HEK293T (cell line): ENCODE measurements around the gene DNASE2B.

Experiments
- CTCF ChIA-PET: fragments of 350-600 bp; formaldehyde crosslinking; extraction: SDS; loops from one replicate; lab custom pipeline; 2021; ENCODE audit warnings: antibody characterized with exemption, inconsistent platforms; lab: Yijun Ruan, JAX
- POLR2A ChIA-PET: fragments of 350-600 bp; formaldehyde crosslinking; extraction: SDS; loops from one replicate; lab custom pipeline; 2020; ENCODE audit warnings: antibody characterized with exemption, inconsistent platforms; lab: Yijun Ruan, JAX
- DNase-seq: peaks from one replicate; pipeline ENCODE4 v3.0.0; 2012; ENCODE audit warnings: mixed read lengths; ENCODE audit errors: extremely low spot score
- ARNT ChIP-seq: fragments of 450-650 bp; IDR thresholded peaks from 2 replicates; pipeline ENCODE4 v1.6.1; 2017; ENCODE audit warnings: mild to moderate bottlenecking
- BHLHE40 ChIP-seq: fragments of 450-650 bp; IDR thresholded peaks from 2 replicates; pipeline ENCODE4 v1.6.1; 2016; ENCODE audit warnings: mild to moderate bottlenecking, moderate library complexity, borderline replicate concordance
- CTBP1 ChIP-seq: fragments of 450-650 bp; IDR thresholded peaks from 2 replicates; pipeline ENCODE4 v1.6.1; 2016; ENCODE audit warnings: borderline replicate concordance
- ELF4 ChIP-seq: fragments of 450-650 bp; IDR thresholded peaks from 2 replicates; pipeline ENCODE4 v1.6.1; 2017; ENCODE audit warnings: antibody characterized with exemption
- FOXA1 ChIP-seq: fragments of 450-650 bp; IDR thresholded peaks from 2 replicates; pipeline ENCODE4 v1.6.1; 2016; ENCODE audit warnings: mild to moderate bottlenecking
- FOXK2 ChIP-seq: fragments of 450-650 bp; IDR thresholded peaks from 2 replicates; pipeline ENCODE4 v1.6.1; 2016; ENCODE audit warnings: mild to moderate bottlenecking
- FOXM1 ChIP-seq: fragments of 450-650 bp; IDR thresholded peaks from 2 replicates; pipeline ENCODE4 v1.6.1; 2017; ENCODE audit warnings: mild to moderate bottlenecking, borderline replicate concordance
- HDGF ChIP-seq: fragments of 450-650 bp; IDR thresholded peaks from 2 replicates; pipeline ENCODE4 v1.6.1; 2017; ENCODE audit warnings: antibody characterized with exemption, borderline replicate concordance
- L3MBTL2 ChIP-seq: fragments of 450-650 bp; conservative IDR thresholded peaks from 2 replicates; pipeline ENCODE4 v1.6.1; 2016; ENCODE audit warnings: mild to moderate bottlenecking
- LEF1 ChIP-seq: fragments of 450-650 bp; IDR thresholded peaks from 2 replicates; pipeline ENCODE4 v1.6.1; 2017; ENCODE audit warnings: mild to moderate bottlenecking, borderline replicate concordance
- NFRKB ChIP-seq: fragments of 450-650 bp; IDR thresholded peaks from 2 replicates; pipeline ENCODE4 v1.6.1; 2016; ENCODE audit warnings: mild to moderate bottlenecking, moderate library complexity
- SP1 ChIP-seq: fragments of 450-650 bp; IDR thresholded peaks from 2 replicates; pipeline ENCODE4 v1.6.1; 2017
- SUZ12 ChIP-seq: fragments of 450-650 bp; IDR thresholded peaks from 2 replicates; pipeline ENCODE4 v1.6.1; 2016; ENCODE audit warnings: mild to moderate bottlenecking
- TARDBP ChIP-seq: fragments of 450-650 bp; IDR thresholded peaks from 2 replicates; pipeline ENCODE4 v1.6.1; 2016
- ZNF384 ChIP-seq: fragments of 450-650 bp; IDR thresholded peaks from 2 replicates; pipeline ENCODE4 v1.6.1; 2016
- TF ChIP-seq, protein P1 (sequence below): fragments of 450-650 bp; IDR thresholded peaks from 2 replicates; pipeline ENCODE4 v1.6.1; 2016

The DNASE2B gene

DNA sequence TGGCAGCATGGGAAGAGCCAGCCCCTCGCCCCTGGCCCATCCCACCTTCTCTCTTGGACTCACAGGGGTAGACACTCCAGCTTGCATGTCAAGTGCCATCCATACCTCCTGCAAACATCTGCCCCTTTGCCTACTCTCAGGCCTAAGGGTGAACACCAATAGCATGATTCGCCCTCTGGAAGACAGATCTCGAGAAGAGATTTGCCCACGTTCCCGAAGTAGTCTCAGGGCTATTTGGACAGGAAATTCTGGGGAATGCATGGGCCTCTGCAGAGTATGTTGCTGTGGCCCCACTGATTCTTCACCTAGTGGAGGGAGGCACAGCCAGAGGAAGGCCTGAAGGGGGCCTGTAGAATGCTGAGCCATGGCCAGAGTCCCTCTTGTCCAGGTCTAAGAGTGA, 29.8 kb upstream of the DNASE2B start:
- ChIA-PET POLR2A (no interaction called here), CTCF (interaction anchor here (0.6 kb wide), 1 partner anchor 10 kb away, joined by 3 read pairs; no protein-coding TSS in a partner anchor)
- TF ChIP-seq, protein P1, sequence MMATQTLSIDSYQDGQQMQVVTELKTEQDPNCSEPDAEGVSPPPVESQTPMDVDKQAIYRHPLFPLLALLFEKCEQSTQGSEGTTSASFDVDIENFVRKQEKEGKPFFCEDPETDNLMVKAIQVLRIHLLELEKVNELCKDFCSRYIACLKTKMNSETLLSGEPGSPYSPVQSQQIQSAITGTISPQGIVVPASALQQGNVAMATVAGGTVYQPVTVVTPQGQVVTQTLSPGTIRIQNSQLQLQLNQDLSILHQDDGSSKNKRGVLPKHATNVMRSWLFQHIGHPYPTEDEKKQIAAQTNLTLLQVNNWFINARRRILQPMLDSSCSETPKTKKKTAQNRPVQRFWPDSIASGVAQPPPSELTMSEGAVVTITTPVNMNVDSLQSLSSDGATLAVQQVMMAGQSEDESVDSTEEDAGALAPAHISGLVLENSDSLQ, result no peak
- TF ChIP-seq ZNF384 (no peak), TARDBP (no peak), LEF1 (no peak), L3MBTL2 (no peak), ARNT (no peak), HDGF (no peak), FOXK2 (no peak), CTBP1 (no peak), SP1 (no peak), SUZ12 (no peak), NFRKB (no peak), ELF4 (no peak), FOXM1 (no peak), FOXA1 (no peak), BHLHE40 (no peak)
- no peak for DNase-seq

DNA sequence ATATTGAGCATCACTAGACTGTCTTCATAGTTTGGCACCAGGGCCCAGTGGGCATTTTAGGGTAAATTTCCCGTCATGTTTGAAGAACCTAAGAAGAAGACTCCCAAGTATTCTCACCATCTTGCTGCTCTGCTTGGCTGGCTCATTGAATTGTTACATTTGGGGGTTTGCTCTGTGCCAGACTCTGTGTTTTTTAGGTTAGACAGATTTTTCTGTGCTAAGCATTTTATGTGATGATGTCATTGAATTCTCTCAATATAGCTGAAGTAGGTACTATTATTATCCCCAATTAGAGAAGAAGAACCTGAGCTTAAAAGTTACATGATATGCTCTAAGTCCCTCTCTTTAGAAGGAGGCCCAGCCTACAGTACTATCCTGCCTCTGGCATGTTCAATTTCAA, 28.0 kb upstream of the DNASE2B start:
- ChIA-PET POLR2A (no interaction called here), CTCF (no interaction called here)
- TF ChIP-seq HDGF (no peak), FOXM1 (no peak), CTBP1 (no peak), FOXA1 (no peak), ARNT (no peak), NFRKB (no peak), ZNF384 (no peak), BHLHE40 (no peak), L3MBTL2 (no peak), ELF4 (no peak), SP1 (no peak), LEF1 (no peak), TARDBP (no peak), SUZ12 (no peak), FOXK2 (no peak)
- TF ChIP-seq, protein P1, result no peak
- no peak for DNase-seq

DNA sequence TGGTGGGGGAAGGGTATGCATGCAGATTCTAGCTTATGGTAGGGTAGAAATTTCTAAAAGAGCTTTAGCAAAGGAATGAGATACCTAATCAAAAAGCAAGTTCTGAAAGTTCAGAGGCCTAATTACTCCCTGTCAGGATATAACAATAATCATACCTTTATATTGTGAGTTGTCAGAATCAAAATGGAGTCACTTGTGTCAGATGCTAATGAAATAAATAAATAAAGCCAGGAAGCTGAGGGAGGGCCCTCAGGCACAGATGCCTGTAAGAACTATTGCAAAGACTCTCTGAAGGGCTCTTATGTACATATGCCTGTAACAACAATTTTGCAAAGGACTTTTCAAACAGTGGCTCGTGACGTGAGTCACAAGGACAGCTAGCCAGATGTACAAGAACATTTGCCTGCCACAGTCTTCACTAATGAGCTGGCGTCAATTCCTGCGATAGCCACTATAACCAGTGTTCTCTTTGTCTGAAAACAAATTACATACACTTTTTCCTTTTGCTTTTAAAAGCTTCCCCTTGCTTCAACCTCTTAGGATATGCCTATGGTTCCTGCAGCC, 27.4 kb upstream of the DNASE2B start:
- TF ChIP-seq, protein P1, result no peak
- TF ChIP-seq HDGF (no peak), FOXM1 (no peak), ARNT (no peak), SUZ12 (no peak), SP1 (no peak), L3MBTL2 (no peak), ELF4 (no peak), ZNF384 (no peak), FOXA1 (no peak), NFRKB (no peak), TARDBP (no peak), FOXK2 (no peak), CTBP1 (no peak), BHLHE40 (no peak), LEF1 (no peak)
- ChIA-PET POLR2A (no interaction called here), CTCF (interaction anchor here (0.8 kb wide), 1 partner anchor 28 kb away, joined by 3 read pairs; no protein-coding TSS in a partner anchor)
- no peak for DNase-seq

- no peak for TF ChIP-seq CTBP1
- ChIA-PET POLR2A (no interaction called here), CTCF (no interaction called here)
- DNase-seq, result no peak
Measured at GRCh38 chr1:84373436-84374141, 24.7 kb upstream of the DNASE2B start.

DNA sequence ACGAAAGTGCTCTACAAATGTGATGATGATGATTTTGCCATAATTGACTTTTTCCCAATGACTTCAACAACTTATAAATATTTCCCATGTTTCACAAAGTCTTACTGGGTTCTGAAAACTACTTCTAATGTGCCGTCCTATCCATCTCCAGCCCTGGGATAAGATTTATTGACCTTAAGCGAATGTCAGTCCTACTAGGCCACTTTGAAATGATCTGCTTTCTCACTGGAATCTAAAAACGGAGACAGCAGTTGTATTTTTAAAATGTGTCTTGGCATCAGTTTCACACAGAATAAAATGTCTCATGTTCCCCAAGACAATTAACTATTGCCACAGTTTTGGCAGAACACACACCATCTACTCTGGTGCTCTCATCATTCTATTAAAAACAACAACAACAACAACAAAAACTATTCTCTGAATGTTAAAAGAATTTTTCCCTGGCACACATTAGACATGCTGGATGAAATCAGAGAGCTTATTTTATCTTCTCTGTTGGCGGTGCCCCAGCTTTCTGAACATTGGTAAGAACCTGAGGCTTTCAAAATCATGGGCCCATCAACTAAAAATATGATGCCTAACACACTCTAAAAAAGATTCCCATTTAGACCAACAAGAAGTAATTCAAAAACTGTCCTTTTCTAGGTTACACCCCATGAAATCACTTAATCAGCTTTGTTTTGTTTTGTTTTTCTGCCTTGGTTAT, 23.1 kb upstream of the DNASE2B start:
- POLR2A ChIA-PET, result no interaction called here

More for the DNA sequence above, 23.1 kb upstream of the DNASE2B start:
- CTCF ChIA-PET, result interaction anchor here (0.5 to 0.7 kb wide), 3 partner anchors 89 to 466 kb away, joined by 3 read pairs; no protein-coding TSS in a partner anchor
- DNase-seq, result no peak
- TF ChIP-seq SUZ12, result no peak
- TF ChIP-seq, protein P1, result no peak
